GM12878 (cell line): ENCODE data around the gene SELENOW. TPM values are rescaled to one million over a fixed set of nuclear protein-coding genes. Genes with fewer than 3 reads are reported as not detected.

Source experiments
- ATF2 ChIP-seq: IDR thresholded peaks from 2 replicates; pipeline ENCODE4 v1.6.1; 2012; ENCODE audit warnings: low read length, inconsistent platforms
- ATF3 ChIP-seq: IDR thresholded peaks from 2 replicates; pipeline ENCODE4 v1.6.1; 2011; ENCODE audit warnings: low read depth, mild to moderate bottlenecking, low read length, moderate library complexity, borderline replicate concordance; ENCODE audit errors: extremely low read depth
- BCL11A ChIP-seq: IDR thresholded peaks from 2 replicates; pipeline ENCODE4 v1.6.1; 2011; ENCODE audit warnings: low read depth, low read length
- CBX3 ChIP-seq: fragments of 200-600 bp; sonication (generic); IDR thresholded peaks from 2 replicates; pipeline ENCODE4 v1.6.1; 2016; ENCODE audit warnings: low read depth, borderline replicate concordance
- GABPA ChIP-seq: IDR thresholded peaks from 2 replicates; pipeline ENCODE4 v1.6.1; 2014; ENCODE audit warnings: antibody characterized with exemption, low read depth, mild to moderate bottlenecking, inconsistent platforms
- GATAD2B ChIP-seq: fragments of 450-650 bp; conservative IDR thresholded peaks from 2 replicates; pipeline ENCODE4 v1.6.1; 2017; ENCODE audit warnings: low read depth, mild to moderate bottlenecking, moderate library complexity
- IKZF2 ChIP-seq, 2 experiments: fragments of 450-650 bp; IDR thresholded peaks; 2 replicates each; pipeline ENCODE4 v1.6.1; 2017; ENCODE audit warnings: mild to moderate bottlenecking in 2 of 2, moderate library complexity in 2 of 2
- KLF5 ChIP-seq: fragments of 450-650 bp; IDR thresholded peaks from 2 replicates; pipeline ENCODE4 v1.6.1; 2014; ENCODE audit warnings: mild to moderate bottlenecking; ENCODE audit not compliant: partially characterized antibody
- MTA3 ChIP-seq: IDR thresholded peaks from 2 replicates; pipeline ENCODE4 v1.6.1; 2012; ENCODE audit warnings: low read length, inconsistent platforms, borderline replicate concordance
- MYC ChIP-seq: IDR thresholded peaks from 2 replicates; pipeline ENCODE4 v1.6.1; 2011; ENCODE audit warnings: mild to moderate bottlenecking, low read length, moderate library complexity, inconsistent platforms; ENCODE audit not compliant: insufficient read depth, insufficient replicate concordance, insufficient read length, severe bottlenecking
- NFYA ChIP-seq: IDR thresholded peaks from 2 replicates; pipeline ENCODE4 v1.6.1; 2011; ENCODE audit warnings: low read depth, mild to moderate bottlenecking, low read length, improper control_type of control experiment, borderline replicate concordance
- RAD21 ChIP-seq: IDR thresholded peaks from 2 replicates; pipeline ENCODE4 v1.6.1; 2011; ENCODE audit warnings: mild to moderate bottlenecking, low read depth, low read length, moderate library complexity; ENCODE audit not compliant: insufficient read depth
- RB1 ChIP-seq: fragments of 450-650 bp; formaldehyde crosslinking; IDR thresholded peaks from 2 replicates; pipeline ENCODE4 v1.6.1; 2017; ENCODE audit warnings: mild to moderate bottlenecking, borderline replicate concordance
- RELA ChIP-seq: fragments of 450-650 bp; IDR thresholded peaks from 2 replicates; pipeline ENCODE4 v1.8.0; 2014; ENCODE audit warnings: borderline replicate concordance; ENCODE audit not compliant: partially characterized antibody
- REST ChIP-seq: IDR thresholded peaks from 2 replicates; pipeline ENCODE4 v1.6.1; 2012; ENCODE audit warnings: mild to moderate bottlenecking, low read depth, low read length
- RFX5 ChIP-seq: IDR thresholded peaks from 2 replicates; pipeline ENCODE4 v1.6.1; 2011; ENCODE audit warnings: low read depth, low read length, improper control_type of control experiment
- RUNX3 ChIP-seq: IDR thresholded peaks from 2 replicates; pipeline ENCODE4 v1.6.1; 2012; ENCODE audit warnings: low read length, inconsistent platforms
- SMARCA5 ChIP-seq: fragments of 450-650 bp; IDR thresholded peaks from 2 replicates; pipeline ENCODE4 v1.6.1; 2017; ENCODE audit warnings: mild to moderate bottlenecking
- SPI1 ChIP-seq: IDR thresholded peaks from 2 replicates; pipeline ENCODE4 v1.6.1; 2011; ENCODE audit warnings: low read depth, mild to moderate bottlenecking, low read length, moderate library complexity, borderline replicate concordance; ENCODE audit not compliant: insufficient read depth
- TBL1XR1 ChIP-seq: IDR thresholded peaks from 2 replicates; pipeline ENCODE4 v1.6.1; 2012; ENCODE audit warnings: low read depth, low read length, improper control_type of control experiment
- USF1 ChIP-seq: IDR thresholded peaks from 2 replicates; pipeline ENCODE4 v1.6.1; 2011; ENCODE audit warnings: borderline replicate concordance, low read depth, mild to moderate bottlenecking, moderate library complexity, mixed read lengths, low read length; ENCODE audit not compliant: insufficient read depth; ENCODE audit errors: extremely low read length
- ZBTB4 ChIP-seq: fragments of 450-650 bp; formaldehyde crosslinking; IDR thresholded peaks from 2 replicates; pipeline ENCODE4 v1.4.0; 2022; ENCODE audit warnings: mild to moderate bottlenecking, moderate library complexity
- polyA plus RNA-seq, 11 experiments: library from polyadenylated mRNA; depleted of rRNA in 4 of 11; unstranded in 6 of 11; stranded (reverse) in 5 of 11; fragments of >200 nt; fragmentation: Nextera tagmentation in 4 of 11; fragmentation: Illumina TruSeq in 1 of 11; extraction: Ambion mirVana in 4 of 11; extraction: Trizol in 1 of 11; gene quantifications; 1 replicate in 1 of 11; 2 replicates in 10 of 11; pipeline versions ENCODE4 v1.2.1 to v1.2.3, GENCODE V29; 2011 to 2016; ENCODE audit warnings: inconsistent platforms in 2 of 11, missing spikeins in 2 of 11, low read depth in 1 of 11
- total RNA-seq, 4 experiments: library from RNA; depleted of rRNA in 3 of 4; stranded (reverse); fragments of >200 nt in 3 of 4; fragmentation: Illumina TruSeq in 1 of 4; extraction: Trizol in 1 of 4; gene quantifications; 2 replicates each; pipeline versions ENCODE4 v1.2.1 to v1.2.3, GENCODE V29; 2013 to 2021

Gene SELENOW
- total and polyA plus RNA-seq, 10 of the 15 experiments (the other 5 are each of a cell fraction or from before 2014, with no cell fraction given), result 53.3 to 186 (median 101) TPM

GRCh38 chr19:47749326-47749725, 29.2 kb upstream of the SELENOW start (continued):
- TF ChIP-seq USF1 (no peak), GATAD2B (peak; percentile 18; the same call in 1 of the 2 replicates), KLF5 (no peak), RFX5 (no peak), MTA3 (peak; percentile 88; the same call in 1 of the 2 replicates), RAD21 (no peak), NFYA (no peak), SMARCA5 (no peak), IKZF2 (IDR thresholded peaks at IDR 0.05) (peak; percentile 28 to 50; a peak in 2 of 4 replicates), RUNX3 (peak; percentile 97), BCL11A (peak; percentile 66; the same call in 1 of the 2 replicates), RELA (no peak), GABPA (0 out of 2 replicates have a peak, but pooled peaks have one; percentile 40), MYC (no peak), ZBTB4 (CRISPR knock-in tag) (no peak), CBX3 (no peak), ATF3 (no peak), RB1 (no peak), TBL1XR1 (no peak), ATF2 (peak; percentile 82), REST (no peak), SPI1 (peak; percentile 93)
